Kidney (tissue), 14 donors: Measurements from ENCODE around the gene PSMB11. TPM values are rescaled to one million over a fixed set of nuclear protein-coding genes. Genes with fewer than 3 reads are reported as not detected.

Source experiments
- DNase-seq, 5 donors: peaks; one replicate each; pipeline ENCODE4 v3.0.0-alpha.2; 2013 to 2020
- FAIRE-seq: peaks from 2 replicates; lab custom pipeline; 2012; peaks lifted over from hg19 to GRCh38; lab: Jason Lieb, UNC
- H3K27ac ChIP-seq, 2 donors: one replicate each; pipeline ENCODE4 v1.7.0; 2013; ENCODE audit warnings: low read depth in 2 of 2, low read length in 2 of 2, inconsistent platforms in 1 of 2
- H3K27me3 ChIP-seq: one replicate; pipeline ENCODE4 v1.7.1; 2013; ENCODE audit warnings: low read length, inconsistent platforms; ENCODE audit not compliant: control insufficient read depth, insufficient read depth
- H3K36me3 ChIP-seq, 3 donors: one replicate each; pipeline versions ENCODE4 v1.7.0 to v1.7.1; 2013; ENCODE audit warnings: low read length in 3 of 3, control low read depth in 1 of 3, inconsistent platforms in 1 of 3; ENCODE audit not compliant: insufficient read depth in 3 of 3, control insufficient read depth in 2 of 3
- H3K4me1 ChIP-seq, 3 donors: one replicate each; pipeline versions ENCODE4 v1.7.0 to v1.7.1; 2013; ENCODE audit warnings: low read length in 3 of 3, inconsistent platforms in 1 of 3, low read depth in 1 of 3; ENCODE audit not compliant: control insufficient read depth in 2 of 3, insufficient read depth in 2 of 3
- H3K4me3 ChIP-seq, 3 donors: one replicate each; pipeline versions ENCODE4 v1.7.0 to v1.8.1; 2013; ENCODE audit warnings: low read length in 3 of 3, control low read depth in 1 of 3, inconsistent platforms in 1 of 3
- H3K9ac ChIP-seq, 3 donors: one replicate each; pipeline versions ENCODE4 v1.7.0 to v1.7.1; 2013; ENCODE audit warnings: low read length in 3 of 3, control low read depth in 1 of 3, inconsistent platforms in 1 of 3
- H3K9me3 ChIP-seq, 3 donors: one replicate each; pipeline versions ENCODE4 v1.7.0 to v1.7.1; 2013; ENCODE audit warnings: low read length in 3 of 3, control low read depth in 1 of 3, inconsistent platforms in 1 of 3; ENCODE audit not compliant: control insufficient read depth in 2 of 3, insufficient read depth in 1 of 3
- intact Hi-C: fragments of 100-400 bp; cut with DNase I; formaldehyde crosslinking; loops from one replicate; pipeline ENCODE4 v1.11.1; 2022
- polyA plus RNA-seq: library from polyadenylated mRNA; stranded (reverse); fragments of 350-450 nt; fragmentation: Illumina TruSeq; extraction: RNeasy Lipid Tissue Mini Kit (QIAGEN cat#74804); gene quantifications from one replicate; pipeline ENCODE4 v1.2.3, GENCODE V29; 2014; ENCODE audit warnings: low read depth, low replicate concordance; ENCODE audit not compliant: insufficient read depth
- total RNA-seq: library from RNA; stranded (reverse); fragmentation: NEBNext Ultra II Directional; extraction: Animal tissue kit (Norgen Biotek cat#: 25700); gene quantifications from one replicate; pipeline ENCODE4 v1.2.1, GENCODE V29; 2021
- TF ChIP-seq, protein P1 (sequence below): IDR thresholded peaks from 3 replicates; pipeline ENCODE4 v1.5.1; 2012; ENCODE audit warnings: mild to moderate bottlenecking, moderate library complexity, borderline replicate concordance; ENCODE audit not compliant: insufficient read depth; ENCODE audit errors: extremely low read depth
- donor health status: control.
- donor health status: control.
- donor health status: control.
- donor health status: control.
- donor health status: control.
- donor health status: DM: yes; HTN: yes; CAD: no.
- donor health status: Normal renal cell carcinoma (clear cell type).

The PSMB11 gene
- total and polyA plus RNA-seq, 2 donors from 2014 or later: not detected

DNA sequence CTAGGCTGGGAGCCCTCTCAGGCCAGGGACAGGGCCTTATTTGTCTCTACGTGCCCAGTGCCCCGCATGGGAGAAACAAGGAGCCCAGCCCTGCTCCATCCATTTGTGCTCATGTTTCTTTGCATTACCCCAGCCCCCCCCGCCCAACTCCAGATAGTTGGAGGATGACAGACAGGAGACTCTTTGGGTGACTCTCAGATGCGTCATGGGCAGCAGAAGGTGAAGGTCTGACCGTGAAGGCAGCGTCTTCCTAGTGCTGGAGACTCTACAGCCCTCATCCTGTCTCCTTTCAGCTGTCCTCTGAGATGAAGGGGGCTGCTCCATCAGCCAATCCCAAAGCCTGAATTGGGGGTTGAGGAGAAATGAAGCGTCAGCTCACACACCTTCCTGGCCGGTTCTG, 283 bp upstream of the PSMB11 start:
- no peak overlapping the region for H3K9ac ChIP-seq
- H3K9me3 ChIP-seq: no peaks in the 10 kb centered on the region
- H3K4me3 ChIP-seq: no peak overlapping the region
- H3K4me1 ChIP-seq: no peaks in the 10 kb centered on the region
- TF ChIP-seq, protein P1, sequence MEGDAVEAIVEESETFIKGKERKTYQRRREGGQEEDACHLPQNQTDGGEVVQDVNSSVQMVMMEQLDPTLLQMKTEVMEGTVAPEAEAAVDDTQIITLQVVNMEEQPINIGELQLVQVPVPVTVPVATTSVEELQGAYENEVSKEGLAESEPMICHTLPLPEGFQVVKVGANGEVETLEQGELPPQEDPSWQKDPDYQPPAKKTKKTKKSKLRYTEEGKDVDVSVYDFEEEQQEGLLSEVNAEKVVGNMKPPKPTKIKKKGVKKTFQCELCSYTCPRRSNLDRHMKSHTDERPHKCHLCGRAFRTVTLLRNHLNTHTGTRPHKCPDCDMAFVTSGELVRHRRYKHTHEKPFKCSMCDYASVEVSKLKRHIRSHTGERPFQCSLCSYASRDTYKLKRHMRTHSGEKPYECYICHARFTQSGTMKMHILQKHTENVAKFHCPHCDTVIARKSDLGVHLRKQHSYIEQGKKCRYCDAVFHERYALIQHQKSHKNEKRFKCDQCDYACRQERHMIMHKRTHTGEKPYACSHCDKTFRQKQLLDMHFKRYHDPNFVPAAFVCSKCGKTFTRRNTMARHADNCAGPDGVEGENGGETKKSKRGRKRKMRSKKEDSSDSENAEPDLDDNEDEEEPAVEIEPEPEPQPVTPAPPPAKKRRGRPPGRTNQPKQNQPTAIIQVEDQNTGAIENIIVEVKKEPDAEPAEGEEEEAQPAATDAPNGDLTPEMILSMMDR: no peak
- FAIRE-seq (no peak), DNase-seq (no peak)
- H3K36me3 ChIP-seq: no peaks in the 10 kb centered on the region
- no peaks in the 10 kb centered on the region for H3K27me3 ChIP-seq
- no peak overlapping the region for H3K27ac ChIP-seq
- intact Hi-C loops: no loop called here

DNA sequence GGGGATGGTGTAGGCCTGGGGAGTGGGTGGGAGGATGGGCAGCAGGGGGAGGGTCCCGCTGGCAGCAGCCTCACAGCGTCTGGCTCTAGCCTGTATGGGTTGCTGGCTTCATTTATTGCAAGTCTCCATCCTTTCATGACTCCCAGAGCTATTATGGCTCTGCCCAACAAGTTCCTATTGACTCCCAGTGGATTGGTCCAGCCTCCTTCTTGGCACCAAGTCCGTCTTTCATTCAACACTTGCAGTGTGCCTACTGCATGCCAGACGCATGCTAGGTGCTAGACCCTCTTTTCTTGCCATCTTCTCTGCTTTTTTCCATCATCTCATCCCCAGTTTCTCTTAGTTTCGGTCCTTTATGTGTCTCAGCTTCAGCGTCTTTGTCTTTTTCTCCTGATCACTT, 1.1 kb downstream of the PSMB11 start:
- peaks cover 0 to 2% (median 0%) of the 10 kb centered on the region in 3 donors for H3K4me1 ChIP-seq
- no peaks in the 10 kb centered on the region for H3K9me3 ChIP-seq
- no peaks in the 10 kb centered on the region for H3K36me3 ChIP-seq
- H3K27me3 ChIP-seq: no peaks in the 10 kb centered on the region
- FAIRE-seq: no peak
- H3K9ac ChIP-seq: no peak overlapping the region
- H3K27ac ChIP-seq: no peak overlapping the region
- H3K4me3 ChIP-seq: no peak overlapping the region
- intact Hi-C loops: no loop called here
- no peak for DNase-seq
- TF ChIP-seq, protein P1: no peak

DNA sequence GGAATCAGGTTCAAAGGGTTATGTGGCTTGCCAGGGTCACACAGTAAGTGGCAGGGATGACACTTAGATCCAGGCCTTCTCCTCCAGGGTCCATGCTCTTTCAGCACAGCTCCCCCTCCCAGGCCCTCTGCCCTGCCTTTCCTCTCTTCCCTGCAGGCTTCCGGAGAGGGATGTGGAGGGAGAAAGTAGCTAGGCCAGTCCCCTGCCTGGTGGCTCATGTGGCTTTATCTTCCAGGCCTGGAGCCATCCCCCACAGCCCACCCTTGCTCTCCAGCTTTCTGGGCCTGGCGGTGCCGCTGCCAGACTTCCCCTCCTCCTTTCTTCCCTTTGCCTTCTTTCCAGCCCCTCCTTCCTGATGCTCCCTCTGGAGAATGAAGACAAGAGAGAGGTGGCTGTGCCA, 1.7 kb downstream of the PSMB11 start:
- FAIRE-seq: no peak
- H3K9ac ChIP-seq: no peak overlapping the region
- no peaks in the 10 kb centered on the region for H3K9me3 ChIP-seq
- H3K4me1 ChIP-seq: peaks cover 0 to 2% (median 0%) of the 10 kb centered on the region in 3 donors
- H3K36me3 ChIP-seq: no peaks in the 10 kb centered on the region
- H3K4me3 ChIP-seq: no peak overlapping the region
- DNase-seq: no peak
- TF ChIP-seq, protein P1: no peak
- no peak overlapping the region for H3K27ac ChIP-seq
- no peaks in the 10 kb centered on the region for H3K27me3 ChIP-seq
- intact Hi-C loops: no loop called here

DNA sequence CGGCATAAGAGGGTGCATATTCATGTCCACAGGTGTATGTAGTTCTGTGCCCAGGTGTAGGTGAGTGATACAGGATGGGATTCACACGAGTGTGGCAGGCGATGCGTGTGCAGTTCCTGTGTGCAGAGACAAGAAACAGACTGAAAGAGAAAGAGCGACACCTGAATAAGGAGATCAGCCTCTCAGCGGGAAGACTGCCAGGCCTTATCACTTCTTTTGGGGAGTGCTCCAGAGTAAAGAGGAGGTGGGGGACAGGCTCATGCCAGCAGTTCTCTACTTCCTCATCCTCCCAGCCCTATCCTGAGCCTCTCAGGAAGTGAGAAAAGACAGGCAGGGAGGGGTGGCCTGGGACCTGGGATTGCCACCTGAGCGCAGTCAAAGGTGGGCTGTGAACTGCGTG, 2.8 kb downstream of the PSMB11 start:
- FAIRE-seq (no peak), DNase-seq (no peak)
- H3K4me3 ChIP-seq: no peak overlapping the region
- no peak overlapping the region for H3K9ac ChIP-seq
- TF ChIP-seq, protein P1: no peak
- intact Hi-C loops: no loop called here
- no peaks in the 10 kb centered on the region for H3K36me3 ChIP-seq
- peaks cover 0 to 2% (median 0%) of the 10 kb centered on the region in 3 donors for H3K4me1 ChIP-seq
- H3K27ac ChIP-seq: no peak overlapping the region
- H3K27me3 ChIP-seq: no peaks in the 10 kb centered on the region
- no peaks in the 10 kb centered on the region for H3K9me3 ChIP-seq
